CD14-positive monocyte (primary cell): ENCODE measurements around the gene PPARG. TPM values are rescaled to one million over a fixed set of nuclear protein-coding genes. Genes with fewer than 3 reads are reported as not detected.

Experiments
- DNase-seq, 3 donors: peaks; one replicate each; pipeline ENCODE4 v3.0.0-alpha.2; 2011 to 2022
- H2AFZ ChIP-seq: 2 replicates; pipeline ENCODE4 v1.6.0; 2012; ENCODE audit warnings: mild to moderate bottlenecking, low read depth, low read length, inconsistent platforms; ENCODE audit not compliant: insufficient read depth, poor library complexity, severe bottlenecking
- H3K27ac ChIP-seq, 2 donors: 1 replicate in 1 of 2; 2 replicates in 1 of 2; pipeline ENCODE4 v1.5.1; 2012 to 2013; ENCODE audit warnings: low read length in 2 of 2, control low read depth in 1 of 2, inconsistent platforms in 1 of 2, low read depth in 1 of 2, mild to moderate bottlenecking in 1 of 2
- H3K27me3 ChIP-seq, 2 donors: one replicate each; pipeline versions ENCODE4 v1.6.0 to v1.6.1; 2011 to 2013; ENCODE audit warnings: low read length in 2 of 2; ENCODE audit not compliant: control insufficient read depth in 2 of 2, insufficient read depth in 2 of 2
- H3K36me3 ChIP-seq, 2 donors: replicated peaks in 1 of 2; 1 replicate in 1 of 2; 2 replicates in 1 of 2; pipeline versions ENCODE4 v1.5.1 to v1.6.1; 2012 to 2013; ENCODE audit warnings: low read length in 2 of 2, control low read depth in 1 of 2, inconsistent platforms in 1 of 2, mild to moderate bottlenecking in 1 of 2; ENCODE audit not compliant: insufficient read depth in 2 of 2, control insufficient read depth in 1 of 2
- H3K4me1 ChIP-seq, 2 donors: 1 replicate in 1 of 2; 2 replicates in 1 of 2; pipeline versions ENCODE4 v1.5.1 to v1.6.1; 2012 to 2013; ENCODE audit warnings: low read length in 2 of 2, control low read depth in 1 of 2, inconsistent platforms in 1 of 2, mild to moderate bottlenecking in 1 of 2, moderate library complexity in 1 of 2; ENCODE audit not compliant: insufficient read depth in 2 of 2, control insufficient read depth in 1 of 2
- H3K4me2 ChIP-seq: replicated peaks from 2 replicates; pipeline ENCODE3; 2012; ENCODE audit warnings: low read length, moderate library complexity, mild to moderate bottlenecking; ENCODE audit not compliant: poor library complexity, severe bottlenecking; ENCODE audit errors: extremely low read depth
- H3K4me3 ChIP-seq, 3 experiments: fragments of 200-600 bp in 1 of 3; sonication (generic) in 1 of 3; replicated peaks in 1 of 3; 1 replicate in 2 of 3; 2 replicates in 1 of 3; pipeline ENCODE4 v1.5.1; 2011 to 2013; ENCODE audit warnings: low read length in 3 of 3, mild to moderate bottlenecking in 3 of 3, control low read depth in 2 of 3, low read depth in 2 of 3, inconsistent platforms in 1 of 3, moderate library complexity in 1 of 3
- H3K79me2 ChIP-seq: 2 replicates; pipeline ENCODE4 v1.6.0; 2012; ENCODE audit warnings: mild to moderate bottlenecking, control low read depth, inconsistent platforms, low read length, moderate library complexity; ENCODE audit not compliant: insufficient read depth
- H3K9ac ChIP-seq: 2 replicates; pipeline ENCODE4 v1.6.0; 2017; ENCODE audit warnings: low read length, mild to moderate bottlenecking; ENCODE audit not compliant: insufficient read depth, poor library complexity, severe bottlenecking
- H3K9me3 ChIP-seq, 2 donors: replicated peaks in 1 of 2; 1 replicate in 1 of 2; 2 replicates in 1 of 2; pipeline versions ENCODE4 v1.5.1 to v1.6.1; 2012 to 2013; ENCODE audit warnings: low read length in 2 of 2, control low read depth in 1 of 2; ENCODE audit not compliant: control insufficient read depth in 1 of 2, insufficient read depth in 1 of 2
- H4K20me1 ChIP-seq: 2 replicates; pipeline ENCODE4 v1.6.0; 2012; ENCODE audit warnings: mild to moderate bottlenecking, low read length, control low read depth, moderate library complexity; ENCODE audit not compliant: insufficient read depth
- H3K27ac Mint-ChIP-seq, 7 donors: one replicate each; pipeline ENCODE4 v1.8.0; 2020; ENCODE audit warnings: mild to moderate bottlenecking in 7 of 7, mixed read lengths in 7 of 7, moderate library complexity in 6 of 7, inconsistent platforms in 2 of 7
- H3K27me3 Mint-ChIP-seq, 3 donors: one replicate each; pipeline ENCODE4 v1.8.0; 2021 to 2022; ENCODE audit warnings: low read depth in 3 of 3, mild to moderate bottlenecking in 3 of 3, mixed read lengths in 3 of 3, moderate library complexity in 3 of 3, inconsistent platforms in 1 of 3
- H3K36me3 Mint-ChIP-seq, 2 donors: one replicate each; pipeline ENCODE4 v1.8.0; 2020; ENCODE audit warnings: mixed read lengths in 2 of 2, inconsistent platforms in 1 of 2, mild to moderate bottlenecking in 1 of 2
- H3K4me1 Mint-ChIP-seq: one replicate; pipeline ENCODE4 v1.8.0; 2020; ENCODE audit warnings: mild to moderate bottlenecking, mixed read lengths
- H3K4me3 Mint-ChIP-seq, 2 donors: one replicate each; pipeline ENCODE4 v1.8.0; 2020; ENCODE audit warnings: mild to moderate bottlenecking in 2 of 2, mixed read lengths in 2 of 2, moderate library complexity in 1 of 2
- H3K9me3 Mint-ChIP-seq, 7 donors: one replicate each; pipeline ENCODE4 v1.8.0; 2020 to 2022; ENCODE audit warnings: mixed read lengths in 7 of 7, mild to moderate bottlenecking in 6 of 7, moderate library complexity in 6 of 7, inconsistent platforms in 2 of 7
- CTCF ChIP-seq: fragments of 200-600 bp; IDR thresholded peaks from one replicate; pipeline ENCODE4 v1.8.0; 2022; ENCODE audit warnings: antibody characterized with exemption, mild to moderate bottlenecking
- WGBS: methylation state at CpG from one replicate; pipeline ENCODE4 v1.1.5; 2013; ENCODE audit warnings: missing lambda C conversion rate; ENCODE audit not compliant: insufficient coverage; 5-methylcytosine and 5-hydroxymethylcytosine counted together
- intact Hi-C, 2 donors: fragments of 100-400 bp; cut with micrococcal nuclease; formaldehyde crosslinking; loops; one replicate each; pipeline versions ENCODE4 v1.15.0 to v1.15.1; 2023
- polyA plus RNA-seq, 3 donors: library from polyadenylated mRNA; depleted of rRNA in 1 of 3; unstranded in 2 of 3; stranded (reverse) in 1 of 3; fragments of 300-500 nt in 2 of 3; fragments of >200 nt in 1 of 3; fragmentation: Illumina TruSeq in 2 of 3; gene quantifications; 1 replicate in 2 of 3; 2 replicates in 1 of 3; pipeline ENCODE4 v1.2.3, GENCODE V29; 2012 to 2021

PPARG gene
- polyA plus RNA-seq, 3 donors: 0.56 to 2.0 (median 0.97) TPM

GRCh38 chr3:12301513-12301912 lies 12.6 kb downstream of the PPARG start:
- no peak for TF ChIP-seq CTCF
- WGBS: no CpG with 5 or more reads among the region's 1 CpG

GRCh38 chr3:12302564-12302963 lies 13.7 kb downstream of the PPARG start:
- Histone ChIP-seq H3K79me2 (no peaks in the 10 kb centered on the region), H3K27me3 (no peaks in the 10 kb centered on the region), H3K4me1 (peaks cover 17 to 20% of the 10 kb centered on the region in 2 donors), H3K9me3 (no peaks in the 10 kb centered on the region), H4K20me1 (no peaks in the 10 kb centered on the region), H3K36me3 (no peaks in the 10 kb centered on the region), H3K4me2 (no peak overlapping the region), H3K4me3 (no peak overlapping the region), H2AFZ (no peak overlapping the region), H3K27ac (peak overlapping the region in 1 of 2 donors; percentile 90), H3K9ac (no peak overlapping the region)
- 99% methylated on average over 5 of the region's 6 CpGs for WGBS
- DNase-seq: no peak
- intact Hi-C loops: loop anchor here (5.0 kb wide), 2 partner anchors 50 to 110 kb away; no protein-coding TSS in a partner anchor
- TF ChIP-seq CTCF: no peak
- Mint-ChIP-seq H3K27ac (peak overlapping the region in 6 of 7 donors; percentile 68 to 98 (median 95)), H3K4me1 (peaks cover 31% of the 10 kb centered on the region), H3K36me3 (peaks cover 0 to 13% of the 10 kb centered on the region in 2 donors), H3K9me3 (peaks cover 0 to 2% (median 0%) of the 10 kb centered on the region in 7 donors), H3K27me3 (peaks cover 0 to 9% (median 0%) of the 10 kb centered on the region in 3 donors), H3K4me3 (peak overlapping the region in 1 of 2 donors; percentile 44)

More at GRCh38 chr3:12301513-12301912, 12.6 kb downstream of the PPARG start:
- Histone ChIP-seq H3K36me3 (no peaks in the 10 kb centered on the region), H3K4me2 (no peak overlapping the region), H3K4me3 (no peak overlapping the region), H3K9me3 (no peaks in the 10 kb centered on the region), H2AFZ (no peak overlapping the region), H3K9ac (no peak overlapping the region), H3K27me3 (no peaks in the 10 kb centered on the region), H4K20me1 (no peaks in the 10 kb centered on the region), H3K27ac (no peak overlapping the region), H3K4me1 (peaks cover 17 to 20% of the 10 kb centered on the region in 2 donors), H3K79me2 (no peaks in the 10 kb centered on the region)
- Mint-ChIP-seq H3K36me3 (peaks cover 0 to 13% of the 10 kb centered on the region in 2 donors), H3K9me3 (peaks cover 0 to 2% (median 0%) of the 10 kb centered on the region in 7 donors), H3K4me1 (peaks cover 28% of the 10 kb centered on the region), H3K4me3 (no peak overlapping the region), H3K27me3 (peaks cover 0 to 9% (median 0%) of the 10 kb centered on the region in 3 donors), H3K27ac (peak overlapping the region in 1 of 7 donors; percentile 38)
- no peak for DNase-seq
- intact Hi-C loops: loop anchor here (5.0 kb wide), 2 partner anchors 51 to 109 kb away; no protein-coding TSS in a partner anchor
